SK-N-SH (cell line): ENCODE results near the gene TMCC3. TPM values are rescaled to one million over a fixed set of nuclear protein-coding genes. Genes with fewer than 3 reads are reported as not detected.

ENCODE experiments used
- CTCF ChIA-PET: fragments of 300-600, 350-600 bp; formaldehyde crosslinking; extraction: SDS; loops from one replicate; lab custom pipeline; 2021; lab: Yijun Ruan, JAX
- POLR2A ChIA-PET: fragments of 350-600 bp; sonication (Branson Sonifier 250); formaldehyde crosslinking; extraction: SDS; loops from one replicate; lab custom pipeline; 2020; ENCODE audit warnings: antibody characterized with exemption, inconsistent platforms; lab: Yijun Ruan, JAX
- DNase-seq: peaks from one replicate; pipeline ENCODE4 v3.0.0; 2012
- H2AFZ ChIP-seq: fragments of 200-600 bp; sonication (generic); 2 replicates; pipeline ENCODE4 v1.8.1; 2016; ENCODE audit warnings: antibody characterized with exemption, mild to moderate bottlenecking, low read depth
- H3F3A ChIP-seq: fragments of 200-600 bp; sonication (generic); replicated peaks from 2 replicates; pipeline ENCODE3; 2016; ENCODE audit warnings: antibody characterized with exemption, mild to moderate bottlenecking; ENCODE audit not compliant: insufficient read depth
- H3K27ac ChIP-seq, 2 experiments: fragments of 200-500 bp in 1 of 2; fragments of 200-600 bp in 1 of 2; sonication (Bioruptor generic) in 1 of 2; sonication (generic), shearing (Covaris generic) in 1 of 2; 2 replicates each; pipeline versions ENCODE4 v1.5.1 to v1.6.1; 2014 to 2016; ENCODE audit warnings: low read depth in 2 of 2, inconsistent platforms in 1 of 2, low read length in 1 of 2, mild to moderate bottlenecking in 1 of 2, mixed read lengths in 1 of 2
- H3K27me3 ChIP-seq: fragments of 200-600 bp; sonication (generic), shearing (Covaris generic); 2 replicates; pipeline ENCODE4 v1.6.1; 2016; ENCODE audit warnings: mixed run types; ENCODE audit not compliant: insufficient read depth
- H3K36me3 ChIP-seq, 2 experiments: fragments of 200-500 bp in 1 of 2; fragments of 200-600 bp in 1 of 2; sonication (Bioruptor generic) in 1 of 2; sonication (generic) in 1 of 2; replicated peaks in 1 of 2; 2 replicates each; pipeline versions ENCODE3 to v1.5.1; 2014 to 2016; ENCODE audit warnings: low read length in 1 of 2, mild to moderate bottlenecking in 1 of 2; ENCODE audit not compliant: insufficient read depth in 2 of 2, control insufficient read depth in 1 of 2
- H3K4me1 ChIP-seq, 2 experiments: fragments of 200-500 bp in 1 of 2; fragments of 200-600 bp in 1 of 2; sonication (Bioruptor generic) in 1 of 2; sonication (generic), shearing (Covaris generic) in 1 of 2; 2 replicates each; pipeline versions ENCODE4 v1.5.1 to v1.6.1; 2014 to 2016; ENCODE audit warnings: low read depth in 1 of 2, low read length in 1 of 2, mixed run types in 1 of 2; ENCODE audit not compliant: insufficient read depth in 2 of 2, control insufficient read depth in 1 of 2
- H3K4me2 ChIP-seq: fragments of 200-600 bp; sonication (generic), shearing (Covaris generic); 2 replicates; pipeline ENCODE4 v1.6.1; 2017; ENCODE audit warnings: mixed run types
- H3K4me3 ChIP-seq, 2 experiments: fragments of 200-500 bp in 1 of 2; fragments of 200-600 bp in 1 of 2; sonication (Bioruptor generic) in 1 of 2; sonication (generic), shearing (Covaris generic) in 1 of 2; 2 replicates each; pipeline versions ENCODE4 v1.5.1 to v1.8.1; 2014 to 2016; ENCODE audit warnings: low read depth in 2 of 2, inconsistent platforms in 1 of 2, low read length in 1 of 2, mild to moderate bottlenecking in 1 of 2, mixed read lengths in 1 of 2, moderate library complexity in 1 of 2
- H3K79me2 ChIP-seq: fragments of 200-600 bp; sonication (generic); 2 replicates; pipeline ENCODE4 v1.8.1; 2017; ENCODE audit warnings: mild to moderate bottlenecking; ENCODE audit not compliant: insufficient read depth
- H3K9ac ChIP-seq: fragments of 200-600 bp; sonication (generic); 2 replicates; pipeline ENCODE4 v1.6.1; 2017; ENCODE audit warnings: mixed run types
- H3K9me2 ChIP-seq: fragments of 200-600 bp; sonication (generic); 2 replicates; pipeline ENCODE4 v1.6.1; 2017; ENCODE audit warnings: mixed run types
- H3K9me3 ChIP-seq: fragments of 200-600 bp; sonication (generic); 2 replicates; pipeline ENCODE4 v1.6.1; 2017; ENCODE audit warnings: mixed run types, mild to moderate bottlenecking, moderate library complexity
- H4K20me1 ChIP-seq: fragments of 200-600 bp; sonication (generic); 2 replicates; pipeline ENCODE4 v1.6.1; 2017; ENCODE audit warnings: mild to moderate bottlenecking, mixed run types; ENCODE audit not compliant: insufficient read depth
- EP300 ChIP-seq, 2 experiments: IDR thresholded peaks; 2 replicates each; pipeline versions ENCODE4 v1.4.0 to v1.6.1; 2012; ENCODE audit warnings: borderline replicate concordance in 1 of 2, low read depth in 1 of 2, low read length in 1 of 2
- EZH2phosphoT487 ChIP-seq: fragments of 200-600 bp; sonication (generic); IDR thresholded peaks from 2 replicates; pipeline ENCODE4 v1.6.1; 2017; ENCODE audit warnings: low read depth, mixed run types, mild to moderate bottlenecking, antibody characterized with exemption, moderate library complexity, borderline replicate concordance
- FOXJ3 ChIP-seq: sonication (generic); formaldehyde crosslinking; IDR thresholded peaks from 2 replicates; pipeline ENCODE4 v1.5.1; 2020; ENCODE audit warnings: mild to moderate bottlenecking, missing genetic modification reagents
- JUND ChIP-seq: IDR thresholded peaks from 2 replicates; pipeline ENCODE4 v1.4.0; 2012
- NFIC ChIP-seq: IDR thresholded peaks from 2 replicates; pipeline ENCODE4 v1.4.0; 2012; ENCODE audit warnings: borderline replicate concordance
- NRF1 ChIP-seq: IDR thresholded peaks from 2 replicates; pipeline ENCODE4 v1.6.1; 2012; ENCODE audit warnings: low read depth, mild to moderate bottlenecking, low read length
- POLR2AphosphoS5 ChIP-seq: IDR thresholded peaks from 2 replicates; pipeline ENCODE4 v1.6.1; 2012; ENCODE audit warnings: low read depth, low read length
- REST ChIP-seq: IDR thresholded peaks from 2 replicates; pipeline ENCODE4 v1.6.1; 2012; ENCODE audit warnings: mild to moderate bottlenecking, low read depth, low read length, moderate library complexity
- RFX5 ChIP-seq: IDR thresholded peaks from 2 replicates; pipeline ENCODE4 v1.6.1; 2012; ENCODE audit warnings: mild to moderate bottlenecking, improper control_type of control experiment, low read length
- SIN3A ChIP-seq: IDR thresholded peaks from 2 replicates; pipeline ENCODE4 v1.6.1; 2012; ENCODE audit warnings: low read depth, mild to moderate bottlenecking, low read length, moderate library complexity, borderline replicate concordance
- TAF1 ChIP-seq: IDR thresholded peaks from 2 replicates; pipeline ENCODE4 v1.6.1; 2012; ENCODE audit warnings: low read depth, mild to moderate bottlenecking, low read length, moderate library complexity, borderline replicate concordance
- WGBS: methylation state at CpG from one replicate; pipeline ENCODE4 v1.1.6; 2017; ENCODE audit warnings: low lambda C conversion rate; 5-methylcytosine and 5-hydroxymethylcytosine counted together
- polyA plus RNA-seq, 3 experiments: library from polyadenylated mRNA; depleted of rRNA; stranded (reverse); fragments of >200 nt; gene quantifications; 2 replicates each; pipeline ENCODE4 v1.2.3, GENCODE V29; 2012
- TF ChIP-seq, protein P1 (sequence below): IDR thresholded peaks from 2 replicates; pipeline ENCODE4 v1.4.0; 2012; ENCODE audit warnings: low read depth, borderline replicate concordance

Gene TMCC3
- polyA plus RNA-seq, 1 of the 3 experiments (the other 2 are of a cell fraction): 0.53 TPM

- no peaks in the 10 kb centered on the region for H3K9me2 ChIP-seq
- CTCF ChIA-PET: no interaction called here
- no peaks in the 10 kb centered on the region for H3K4me1 ChIP-seq
- no peak overlapping the region for H3K4me2 ChIP-seq
- no peaks in the 10 kb centered on the region for H3K9me3 ChIP-seq
- H3K27ac ChIP-seq: no peak overlapping the region
- H3K36me3 ChIP-seq: no peaks in the 10 kb centered on the region
- H3K4me3 ChIP-seq: no peak overlapping the region
- no peaks in the 10 kb centered on the region for H3K79me2 ChIP-seq
- DNase-seq: no peak
- H3K27me3 ChIP-seq: no peaks in the 10 kb centered on the region
- 68% methylated on average over 3 of the region's 3 CpGs for WGBS
- H3K9ac ChIP-seq: no peak overlapping the region
- H3F3A ChIP-seq: no peaks in the 10 kb centered on the region
- POLR2A ChIA-PET: no interaction called here
- no peaks in the 10 kb centered on the region for H4K20me1 ChIP-seq
- no peak overlapping the region for H2AFZ ChIP-seq
- TF ChIP-seq EZH2phosphoT487: no peak
- TF ChIP-seq NFIC: no peak
- TF ChIP-seq, protein P1, sequence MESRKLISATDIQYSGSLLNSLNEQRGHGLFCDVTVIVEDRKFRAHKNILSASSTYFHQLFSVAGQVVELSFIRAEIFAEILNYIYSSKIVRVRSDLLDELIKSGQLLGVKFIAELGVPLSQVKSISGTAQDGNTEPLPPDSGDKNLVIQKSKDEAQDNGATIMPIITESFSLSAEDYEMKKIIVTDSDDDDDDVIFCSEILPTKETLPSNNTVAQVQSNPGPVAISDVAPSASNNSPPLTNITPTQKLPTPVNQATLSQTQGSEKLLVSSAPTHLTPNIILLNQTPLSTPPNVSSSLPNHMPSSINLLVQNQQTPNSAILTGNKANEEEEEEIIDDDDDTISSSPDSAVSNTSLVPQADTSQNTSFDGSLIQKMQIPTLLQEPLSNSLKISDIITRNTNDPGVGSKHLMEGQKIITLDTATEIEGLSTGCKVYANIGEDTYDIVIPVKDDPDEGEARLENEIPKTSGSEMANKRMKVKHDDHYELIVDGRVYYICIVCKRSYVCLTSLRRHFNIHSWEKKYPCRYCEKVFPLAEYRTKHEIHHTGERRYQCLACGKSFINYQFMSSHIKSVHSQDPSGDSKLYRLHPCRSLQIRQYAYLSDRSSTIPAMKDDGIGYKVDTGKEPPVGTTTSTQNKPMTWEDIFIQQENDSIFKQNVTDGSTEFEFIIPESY: no peak
- TF ChIP-seq POLR2AphosphoS5: no peak
- TF ChIP-seq FOXJ3 (CRISPR knock-in tag): no peak
- no peak for TF ChIP-seq EP300 (IDR thresholded peaks at IDR 0.05; ENCODE audit: borderline replicate concordance in 1 of 2, low read depth in 1 of 2, low read length in 1 of 2)
These were observed 19.3 kb downstream of the TMCC3 start for GRCh38 chr12:94631058-94631457.

DNA sequence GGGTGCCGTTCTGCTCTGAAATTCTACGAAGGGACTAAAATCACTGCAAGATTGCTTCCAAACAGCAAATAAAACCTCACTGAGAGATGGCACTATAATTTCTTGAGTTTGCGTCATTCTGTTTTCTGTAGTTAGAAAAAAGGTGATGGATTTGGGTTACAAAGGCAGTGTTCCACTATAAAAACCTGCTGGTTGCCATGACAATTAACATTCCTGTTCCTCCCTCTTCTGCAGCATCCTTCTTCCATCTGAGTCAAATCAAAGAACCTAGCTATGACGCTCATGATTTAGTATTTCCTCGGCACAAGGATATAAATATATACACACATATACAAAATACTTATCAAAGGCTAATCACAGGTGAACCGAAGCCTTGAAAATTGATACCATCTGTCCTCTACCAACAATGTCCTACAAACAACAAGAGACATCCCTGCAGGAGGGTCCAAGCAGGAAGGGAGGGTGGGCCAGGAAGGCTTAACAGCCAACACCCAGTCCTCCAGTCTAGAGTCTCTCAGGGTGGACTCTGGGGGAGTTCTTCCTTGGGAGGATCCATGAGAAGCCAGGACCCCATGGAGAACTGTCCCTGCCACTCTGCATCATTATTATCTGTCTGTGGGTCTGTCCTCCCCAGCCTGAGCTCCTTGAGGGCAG is 21.4 kb downstream of the TMCC3 start:
- Histone ChIP-seq H3K27me3 (no peaks in the 10 kb centered on the region), H3F3A (no peaks in the 10 kb centered on the region), H3K4me1 (no peaks in the 10 kb centered on the region), H3K36me3 (no peaks in the 10 kb centered on the region), H4K20me1 (no peaks in the 10 kb centered on the region), H3K9ac (no peak overlapping the region), H3K4me3 (no peak overlapping the region), H3K9me3 (no peaks in the 10 kb centered on the region; the same call in 1 of the 2 replicates), H3K4me2 (no peak overlapping the region), H3K9me2 (no peaks in the 10 kb centered on the region)
- CTCF ChIA-PET: no interaction called here
- 90% methylated on average over 6 of the region's 6 CpGs for WGBS
- TF ChIP-seq TAF1 (no peak), POLR2AphosphoS5 (no peak), SIN3A (no peak), RFX5 (no peak), EZH2phosphoT487 (no peak), JUND (no peak), FOXJ3 (CRISPR knock-in tag) (no peak), NRF1 (no peak), EP300 (IDR thresholded peaks at IDR 0.05; ENCODE audit: borderline replicate concordance in 1 of 2, low read depth in 1 of 2, low read length in 1 of 2) (no peak), REST (no peak)
- TF ChIP-seq, all 33 proteins: peak for 0
- DNase-seq: no peak
- no peaks in the 10 kb centered on the region for H3K79me2 ChIP-seq
- POLR2A ChIA-PET: no interaction called here
- H3K27ac ChIP-seq: no peak overlapping the region
- no peak overlapping the region for H2AFZ ChIP-seq
